A673 (cell line): ENCODE data around the gene OR52N5.

Experiments used
- EZH2 ChIP-seq: fragments of 200-600 bp; sonication (generic); IDR thresholded peaks from 2 replicates; pipeline ENCODE4 v1.6.1; 2017; ENCODE audit warnings: borderline replicate concordance, low read depth, mild to moderate bottlenecking, mixed read lengths, antibody characterized with exemption, low read length; ENCODE audit not compliant: poor library complexity, severe bottlenecking
- TF ChIP-seq, protein P1 (sequence below): fragments of 300-800, 200-600 bp; sonication (generic); conservative IDR thresholded peaks from 2 replicates; pipeline ENCODE4 v1.5.1; 2017; ENCODE audit warnings: low read depth, mild to moderate bottlenecking, antibody characterized with exemption, low read length, moderate library complexity, mixed read lengths

GRCh38 chr11:5791165-5791564, 8.0 kb upstream of the OR52N5 start, which contains the start of gene OR52N1:
- TF ChIP-seq, protein P1, sequence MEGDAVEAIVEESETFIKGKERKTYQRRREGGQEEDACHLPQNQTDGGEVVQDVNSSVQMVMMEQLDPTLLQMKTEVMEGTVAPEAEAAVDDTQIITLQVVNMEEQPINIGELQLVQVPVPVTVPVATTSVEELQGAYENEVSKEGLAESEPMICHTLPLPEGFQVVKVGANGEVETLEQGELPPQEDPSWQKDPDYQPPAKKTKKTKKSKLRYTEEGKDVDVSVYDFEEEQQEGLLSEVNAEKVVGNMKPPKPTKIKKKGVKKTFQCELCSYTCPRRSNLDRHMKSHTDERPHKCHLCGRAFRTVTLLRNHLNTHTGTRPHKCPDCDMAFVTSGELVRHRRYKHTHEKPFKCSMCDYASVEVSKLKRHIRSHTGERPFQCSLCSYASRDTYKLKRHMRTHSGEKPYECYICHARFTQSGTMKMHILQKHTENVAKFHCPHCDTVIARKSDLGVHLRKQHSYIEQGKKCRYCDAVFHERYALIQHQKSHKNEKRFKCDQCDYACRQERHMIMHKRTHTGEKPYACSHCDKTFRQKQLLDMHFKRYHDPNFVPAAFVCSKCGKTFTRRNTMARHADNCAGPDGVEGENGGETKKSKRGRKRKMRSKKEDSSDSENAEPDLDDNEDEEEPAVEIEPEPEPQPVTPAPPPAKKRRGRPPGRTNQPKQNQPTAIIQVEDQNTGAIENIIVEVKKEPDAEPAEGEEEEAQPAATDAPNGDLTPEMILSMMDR, result no peak
- no peak for TF ChIP-seq EZH2
